Testis (tissue), 3 donors: ENCODE results near the gene GNGT2. TPM values are rescaled to one million over a fixed set of nuclear protein-coding genes. Genes with fewer than 3 reads are reported as not detected.

Source experiments
- DNase-seq: peaks from one replicate; pipeline ENCODE4 v3.0.0-alpha.2; 2019
- H3K27ac ChIP-seq, 2 donors: fragments of 200-600 bp; sonication (generic); one replicate each; pipeline ENCODE4 v1.5.1; 2019
- H3K27me3 ChIP-seq: fragments of 200-600 bp; sonication (generic); one replicate; pipeline ENCODE4 v1.5.1; 2019
- H3K36me3 ChIP-seq: fragments of 200-600 bp; sonication (generic); one replicate; pipeline ENCODE4 v1.5.1; 2017; ENCODE audit warnings: low read depth; ENCODE audit errors: missing control alignments
- H3K4me1 ChIP-seq: fragments of 200-600 bp; sonication (generic); one replicate; pipeline ENCODE4 v1.5.1; 2019
- H3K4me3 ChIP-seq, 2 donors: fragments of 200-600 bp; sonication (generic); one replicate each; pipeline ENCODE4 v1.5.1; 2017 to 2019
- H3K9me3 ChIP-seq: fragments of 200-600 bp; sonication (generic); one replicate; pipeline ENCODE4 v1.5.1; 2017
- POLR2A ChIP-seq: fragments of 450-650 bp; IDR thresholded peaks from one replicate; pipeline ENCODE4 v1.6.1; 2017; ENCODE audit warnings: antibody characterized with exemption, mild to moderate bottlenecking, moderate library complexity
- WGBS, 2 donors: methylation state at CpG; one replicate each; pipeline ENCODE4 v1.1.5; 2018; 5-methylcytosine and 5-hydroxymethylcytosine counted together
- intact Hi-C: fragments of 100-400 bp; cut with DNase I; formaldehyde crosslinking; loops from one replicate; pipeline ENCODE4 v1.15.1; 2023; ENCODE audit warnings: low total_unique reads
- polyA plus RNA-seq: library from polyadenylated mRNA; stranded (reverse); fragments of 350-450 nt; fragmentation: Illumina TruSeq; extraction: RNeasy Lipid Tissue Mini Kit (QIAGEN cat#74804); gene quantifications from one replicate; pipeline ENCODE4 v1.2.3, GENCODE V29; 2014; ENCODE audit warnings: low read depth, low replicate concordance; ENCODE audit not compliant: insufficient read depth
- total RNA-seq, 2 donors: library from RNA; depleted of rRNA; stranded (reverse); fragments of >200 nt; gene quantifications; one replicate each; pipeline ENCODE4 v1.2.3, GENCODE V29; 2016
- TF ChIP-seq, protein P1 (sequence below), 3 experiments: fragments of 450-650 bp in 2 of 3; fragments of 200-600 bp in 1 of 3; sonication (generic) in 1 of 3; IDR thresholded peaks; one replicate each; pipeline ENCODE4 v1.5.1; 2016 to 2019; ENCODE audit warnings: antibody characterized with exemption in 3 of 3, mild to moderate bottlenecking in 2 of 3, moderate library complexity in 1 of 3

The GNGT2 gene
- total and polyA plus RNA-seq, 3 donors from 2014 or later, result 0.68 to 2.2 TPM; not detected in 1

DNA sequence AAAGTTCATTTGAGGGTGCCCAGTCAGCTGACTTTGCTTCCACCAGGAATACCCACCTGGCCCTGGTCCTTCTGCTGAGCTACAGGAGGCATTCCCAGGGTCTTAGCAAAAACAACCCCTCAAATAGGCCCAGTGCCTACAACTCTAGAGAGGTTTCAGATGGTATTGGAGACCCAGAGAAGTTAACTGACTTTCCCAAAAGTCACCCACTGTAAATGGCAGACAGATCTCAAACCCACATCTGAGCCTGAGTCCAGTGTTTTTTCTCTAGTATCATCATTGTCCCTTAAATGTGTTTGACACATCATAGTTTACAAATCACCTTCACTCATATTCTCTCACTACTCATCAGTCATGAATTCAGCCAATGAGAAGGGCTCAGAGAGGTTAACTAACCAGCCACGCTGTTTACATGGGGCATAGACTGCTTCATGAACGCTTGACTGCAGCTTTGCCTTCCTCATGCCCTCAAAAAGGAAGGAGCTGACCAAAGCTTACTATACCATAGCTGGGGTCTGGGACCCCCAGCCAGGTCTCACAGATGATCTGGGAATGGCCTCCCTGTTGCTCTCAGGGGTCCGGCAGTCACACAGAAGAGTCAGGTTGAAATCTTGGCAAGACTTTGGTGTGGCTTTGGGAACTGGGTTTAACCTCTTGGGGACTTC lies 16.5 kb upstream of the GNGT2 start:
- TF ChIP-seq POLR2A, result no peak
- TF ChIP-seq, protein P1, sequence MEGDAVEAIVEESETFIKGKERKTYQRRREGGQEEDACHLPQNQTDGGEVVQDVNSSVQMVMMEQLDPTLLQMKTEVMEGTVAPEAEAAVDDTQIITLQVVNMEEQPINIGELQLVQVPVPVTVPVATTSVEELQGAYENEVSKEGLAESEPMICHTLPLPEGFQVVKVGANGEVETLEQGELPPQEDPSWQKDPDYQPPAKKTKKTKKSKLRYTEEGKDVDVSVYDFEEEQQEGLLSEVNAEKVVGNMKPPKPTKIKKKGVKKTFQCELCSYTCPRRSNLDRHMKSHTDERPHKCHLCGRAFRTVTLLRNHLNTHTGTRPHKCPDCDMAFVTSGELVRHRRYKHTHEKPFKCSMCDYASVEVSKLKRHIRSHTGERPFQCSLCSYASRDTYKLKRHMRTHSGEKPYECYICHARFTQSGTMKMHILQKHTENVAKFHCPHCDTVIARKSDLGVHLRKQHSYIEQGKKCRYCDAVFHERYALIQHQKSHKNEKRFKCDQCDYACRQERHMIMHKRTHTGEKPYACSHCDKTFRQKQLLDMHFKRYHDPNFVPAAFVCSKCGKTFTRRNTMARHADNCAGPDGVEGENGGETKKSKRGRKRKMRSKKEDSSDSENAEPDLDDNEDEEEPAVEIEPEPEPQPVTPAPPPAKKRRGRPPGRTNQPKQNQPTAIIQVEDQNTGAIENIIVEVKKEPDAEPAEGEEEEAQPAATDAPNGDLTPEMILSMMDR (IDR thresholded peaks at IDR 0.05), result no peak
- Histone ChIP-seq H3K27ac (no peak overlapping the region), H3K36me3 (no peaks in the 10 kb centered on the region), H3K4me1 (peaks cover 10% of the 10 kb centered on the region), H3K9me3 (no peaks in the 10 kb centered on the region), H3K27me3 (no peaks in the 10 kb centered on the region), H3K4me3 (no peak overlapping the region)
- WGBS, 2 donors, result 60 to 67% methylated on average over 3 of the region's 3 CpGs
- DNase-seq, result no peak
- intact Hi-C loops, result no loop called here

DNA sequence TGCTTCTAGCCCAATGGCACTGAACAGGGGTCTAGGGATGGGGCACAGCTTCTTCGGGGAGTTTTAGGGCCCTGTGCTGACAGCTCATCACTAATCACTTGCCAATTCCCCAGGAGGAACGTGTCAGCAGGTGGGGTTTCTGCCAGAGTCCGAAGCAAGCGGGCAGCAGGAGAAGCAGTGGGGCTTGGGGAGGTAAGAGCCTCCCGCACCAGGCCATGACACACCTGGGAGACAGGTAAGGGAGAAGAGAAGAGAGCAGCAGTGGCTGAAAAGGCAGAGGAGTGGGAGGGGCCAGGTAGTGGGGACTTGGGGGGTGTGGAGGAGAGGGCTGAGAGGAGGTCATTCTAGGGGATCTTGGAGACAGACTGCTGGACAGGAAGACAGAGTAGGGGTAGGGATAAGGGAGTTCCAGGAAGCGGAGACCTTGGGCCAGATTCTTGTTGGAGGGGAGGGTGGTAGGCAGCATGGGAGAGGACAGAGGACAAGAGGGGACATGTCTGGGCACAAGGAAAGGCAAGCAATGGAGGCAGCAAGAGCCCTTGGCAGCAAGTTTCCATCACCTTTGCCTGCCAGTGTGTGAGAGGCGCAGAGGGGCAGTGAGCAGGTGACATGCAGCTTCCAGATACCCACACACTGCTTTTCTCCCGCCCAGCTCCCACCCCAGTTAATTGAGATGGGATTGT lies 15.3 kb upstream of the GNGT2 start:
- intact Hi-C loops, result no loop called here
- Histone ChIP-seq H3K36me3 (no peaks in the 10 kb centered on the region), H3K27me3 (no peaks in the 10 kb centered on the region), H3K9me3 (no peaks in the 10 kb centered on the region), H3K27ac (no peak overlapping the region), H3K4me3 (no peak overlapping the region), H3K4me1 (peaks cover 10% of the 10 kb centered on the region)
- WGBS, 2 donors, result 75 to 86% methylated on average over 8 of the region's 8 CpGs
- no peak for DNase-seq
- TF ChIP-seq, protein P1 (IDR thresholded peaks at IDR 0.05), result no peak
- TF ChIP-seq POLR2A, result no peak

DNA sequence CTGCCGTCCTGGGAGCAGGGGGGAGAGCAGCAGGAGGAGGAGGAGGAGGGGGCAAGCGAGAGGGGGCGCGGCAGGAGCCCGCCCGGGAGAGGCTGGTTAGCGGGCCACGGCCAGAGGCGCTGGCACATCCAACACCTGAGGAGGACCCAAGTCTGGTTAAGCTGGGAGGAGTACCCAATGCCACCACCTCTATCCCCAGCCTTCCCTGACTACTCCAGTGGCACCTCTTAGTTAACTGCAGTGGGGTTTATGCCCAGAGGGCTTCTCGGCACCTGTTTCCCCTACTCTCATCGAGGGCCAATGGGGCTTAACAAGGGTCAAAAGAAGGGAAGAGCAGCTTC lies 14.6 kb upstream of the GNGT2 start:
- 12 to 21% methylated on average over 9 to 11 of the region's 11 CpGs for WGBS, 2 donors
- peaks cover 6% of the 10 kb centered on the region for H3K4me1 ChIP-seq
- H3K4me3 ChIP-seq, result peak overlapping the region in 1 of 2 donors; percentile 26
- no peak for TF ChIP-seq POLR2A
- H3K9me3 ChIP-seq, result no peaks in the 10 kb centered on the region
- intact Hi-C loops, result no loop called here
- H3K27me3 ChIP-seq, result no peaks in the 10 kb centered on the region
- H3K36me3 ChIP-seq, result no peaks in the 10 kb centered on the region
- no peak overlapping the region for H3K27ac ChIP-seq
- no peak for DNase-seq

DNA sequence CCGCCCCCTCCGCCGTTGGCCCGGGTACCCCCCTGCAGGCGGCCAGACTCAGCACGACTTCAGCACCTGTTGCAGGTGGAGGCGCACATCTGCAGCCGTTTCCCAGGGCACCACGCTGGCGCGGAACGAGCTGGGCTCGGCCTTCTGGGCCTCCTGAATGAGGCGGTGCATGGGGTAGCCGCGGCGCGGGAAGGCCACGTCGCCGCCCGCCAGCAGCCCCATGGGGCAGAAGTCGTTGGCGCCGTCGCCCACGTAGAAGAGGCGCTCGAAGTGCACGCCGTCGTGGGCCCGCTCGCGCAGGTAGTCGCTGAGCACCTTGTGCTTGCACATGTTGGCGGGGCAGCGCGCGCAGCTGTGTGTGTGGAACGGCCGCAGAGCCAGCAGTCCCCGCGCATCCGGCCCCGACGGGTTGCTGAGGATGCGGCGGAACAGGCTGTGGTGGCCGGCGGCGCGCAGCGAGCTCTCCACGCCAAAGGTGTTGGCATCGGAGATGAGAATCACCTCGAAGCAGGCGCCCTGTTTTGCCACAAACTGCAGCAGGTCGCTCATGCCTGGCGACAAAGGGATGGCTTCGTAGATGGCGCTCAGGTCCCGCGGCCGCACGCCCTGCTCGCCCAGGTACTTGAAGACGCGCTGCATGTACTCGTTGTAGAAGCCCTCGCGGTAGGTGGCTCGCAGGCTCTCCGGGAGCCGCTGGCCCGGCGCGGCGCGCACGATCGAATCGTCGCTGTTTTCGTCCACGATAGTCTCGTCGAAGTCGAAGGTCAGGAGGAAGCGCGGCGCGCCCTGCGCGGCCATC lies 14.0 kb upstream of the GNGT2 start:
- intact Hi-C loops, result no loop called here
- H3K4me3 ChIP-seq, result peak overlapping the region; percentile 9 to 26
- H3K27ac ChIP-seq, result no peak overlapping the region

More for the DNA sequence above, 14.0 kb upstream of the GNGT2 start:
- WGBS, 2 donors, result 0 to 1% methylated on average over 6 to 49 of the region's 95 CpGs
- peak; percentile 29 for DNase-seq
- H3K36me3 ChIP-seq, result no peaks in the 10 kb centered on the region
- no peak for TF ChIP-seq POLR2A
- TF ChIP-seq, protein P1 (IDR thresholded peaks at IDR 0.05), result no peak
- no peaks in the 10 kb centered on the region for H3K9me3 ChIP-seq
- H3K4me1 ChIP-seq, result peaks cover 5% of the 10 kb centered on the region
- H3K27me3 ChIP-seq, result no peaks in the 10 kb centered on the region
